GM18858 (cell line): ENCODE data around the gene TMEM82.

ENCODE experiments used
- ATAC-seq: cut with Tn5 transposase; IDR thresholded peaks from one replicate; pipeline ENCODE4 v1.9.1; 2021; ENCODE audit not compliant: unreplicated experiment

Gene TMEM82

DNA sequence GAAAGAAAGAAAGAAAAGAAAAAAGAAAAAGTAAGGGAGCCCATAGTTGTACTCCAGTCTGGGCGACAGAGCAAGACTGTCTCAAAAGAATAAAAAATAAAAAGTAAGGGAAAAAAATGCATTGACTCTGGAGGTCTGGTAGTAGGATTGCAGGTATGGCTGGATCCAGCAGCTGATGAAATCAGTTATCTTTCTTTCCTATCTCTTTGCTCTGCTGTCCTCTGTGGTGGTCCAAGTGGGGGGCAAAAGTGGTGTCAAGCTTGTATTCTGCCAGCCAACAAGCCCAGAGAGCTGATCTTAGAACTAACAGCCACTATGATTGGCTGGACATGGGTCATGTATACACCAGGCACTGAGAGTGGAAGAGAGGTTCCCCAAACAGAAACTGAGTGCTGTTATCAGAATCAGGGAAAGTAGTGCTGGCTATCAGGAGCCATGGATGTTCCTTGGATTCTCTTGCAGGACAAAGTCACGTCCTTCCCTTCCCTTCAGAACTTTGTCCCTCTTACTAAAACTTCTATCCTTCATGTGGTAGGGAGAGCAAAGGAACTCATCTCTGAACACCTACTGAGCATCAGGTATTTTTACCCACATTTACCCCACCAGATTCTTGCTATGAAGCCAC lies 12.8 kb downstream of the TMEM82 start:
- no peak for ATAC-seq

DNA sequence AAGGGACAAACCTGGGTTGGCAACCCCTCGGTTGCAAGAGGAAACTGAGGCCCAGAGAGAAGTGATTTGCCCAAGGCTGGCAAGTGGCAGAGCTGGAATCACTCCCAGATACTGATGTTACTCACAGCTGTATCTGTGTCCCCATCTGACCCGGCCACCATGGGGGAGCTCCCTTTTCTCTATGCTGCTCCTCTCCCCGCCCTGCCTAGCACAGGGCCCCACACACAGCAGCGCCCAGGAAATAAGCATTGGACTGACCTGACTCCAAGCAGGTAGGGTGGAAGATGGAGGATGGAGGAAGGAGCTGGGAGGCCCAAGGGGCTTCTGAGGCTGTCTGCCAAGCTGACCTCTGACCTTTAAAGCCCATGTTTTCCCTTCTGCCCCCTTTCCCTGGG lies 13.3 kb downstream of the TMEM82 start:
- ATAC-seq: no peak

DNA sequence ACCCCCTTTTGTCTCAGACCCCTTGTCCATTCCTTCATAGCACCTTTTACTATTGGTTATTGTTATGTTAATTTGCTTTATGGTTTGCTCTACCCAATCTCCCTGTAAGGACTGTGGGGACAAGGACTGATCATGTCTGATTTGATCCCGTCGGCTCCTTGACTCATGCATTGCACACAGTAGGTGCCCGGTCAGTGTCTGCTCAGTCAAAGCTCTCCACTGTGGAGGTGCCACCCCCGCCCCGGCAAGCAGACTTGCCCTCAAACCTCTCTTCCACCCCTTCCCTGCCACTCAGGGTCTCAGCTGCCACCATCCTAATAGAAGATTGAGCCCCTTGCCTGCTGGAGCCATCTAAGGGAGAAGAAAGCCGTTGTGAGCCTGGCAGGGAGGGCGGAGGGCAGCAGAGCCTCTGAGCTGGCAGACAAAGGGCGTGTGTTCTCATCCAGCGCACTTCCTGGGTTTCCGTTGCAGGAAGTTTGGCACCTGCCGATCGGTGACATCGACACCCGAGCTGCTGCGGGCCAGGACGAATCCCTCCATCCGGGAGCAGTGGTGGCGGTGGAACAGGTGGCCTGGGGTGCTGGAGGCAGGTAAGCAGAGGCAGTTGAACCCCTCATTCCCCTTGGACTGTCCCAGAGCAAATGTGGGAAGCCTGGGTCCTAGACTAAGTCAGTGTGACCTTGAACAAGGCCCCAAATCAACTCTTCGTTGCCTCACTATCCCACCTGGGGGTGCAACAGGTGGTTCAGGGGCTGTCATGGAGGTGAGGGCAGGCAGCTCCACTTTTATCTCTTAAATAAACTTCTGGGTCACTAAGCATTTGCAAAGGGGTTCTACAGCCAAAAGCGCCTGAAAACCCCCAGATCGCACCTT lies 14.1 kb downstream of the TMEM82 start:
- no peak for ATAC-seq

DNA sequence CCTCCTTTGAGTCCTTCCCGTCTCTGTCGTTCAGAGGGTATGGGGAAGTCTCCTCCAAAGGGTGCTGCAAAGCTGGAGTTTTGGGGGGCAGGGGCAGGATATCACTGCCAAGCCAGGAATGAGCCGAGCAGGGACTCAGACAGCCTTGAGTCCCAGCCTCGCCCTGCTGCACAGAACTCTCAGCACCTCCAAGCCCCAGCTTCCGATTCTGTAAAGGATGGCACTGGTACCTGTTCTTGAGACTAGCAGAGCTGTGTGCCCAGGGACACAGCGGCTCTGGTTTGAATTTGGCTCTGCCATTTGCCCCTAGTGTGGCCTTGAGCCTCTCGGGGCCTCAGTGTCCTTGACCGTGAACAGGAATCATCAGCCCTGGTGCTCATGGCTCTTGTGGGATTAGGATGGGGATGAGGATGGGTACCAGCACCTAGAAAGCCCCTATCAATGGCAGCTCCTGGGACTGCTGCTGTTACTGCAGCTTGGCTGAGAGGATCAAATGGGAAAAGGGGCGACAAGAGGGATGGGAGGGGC lies 14.8 kb downstream of the TMEM82 start:
- ATAC-seq: no peak

DNA sequence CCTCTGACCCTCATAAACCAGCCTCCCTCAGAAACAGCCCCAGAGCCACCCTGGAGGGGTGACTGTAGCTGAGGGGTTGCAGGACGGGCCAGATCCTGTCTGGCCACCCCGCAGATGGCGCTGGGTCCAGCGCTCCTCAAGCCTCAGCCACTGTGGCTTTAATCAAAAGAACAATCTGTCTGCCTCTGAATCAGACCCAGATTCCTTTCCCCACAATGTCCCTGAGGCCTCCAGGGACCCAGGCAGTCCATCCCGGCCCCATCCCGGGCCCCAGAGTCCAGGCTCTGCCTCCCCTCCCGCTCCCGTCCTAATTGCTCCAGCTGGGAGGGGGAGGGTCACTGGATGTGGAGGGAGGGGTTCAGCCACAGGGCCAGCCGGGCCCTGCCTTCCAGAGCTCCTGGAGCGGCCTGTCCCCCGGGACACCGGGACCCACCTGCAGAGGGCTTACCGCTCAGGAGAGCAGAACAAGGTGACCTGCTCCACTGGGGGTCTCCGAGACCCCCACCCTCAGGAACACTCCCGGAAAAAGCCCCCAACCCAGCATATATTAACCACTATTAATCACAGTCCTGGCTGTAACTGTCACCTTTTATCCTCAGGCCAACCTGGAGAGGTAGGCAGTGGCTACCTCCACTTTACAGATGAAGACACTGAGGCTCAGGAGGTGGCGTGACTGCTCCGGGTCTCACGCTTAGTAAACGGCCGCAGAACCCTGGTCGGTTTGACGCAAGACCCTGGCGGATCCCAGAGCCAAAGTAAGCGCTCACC lies 15.5 kb downstream of the TMEM82 start:
- no peak for ATAC-seq

DNA sequence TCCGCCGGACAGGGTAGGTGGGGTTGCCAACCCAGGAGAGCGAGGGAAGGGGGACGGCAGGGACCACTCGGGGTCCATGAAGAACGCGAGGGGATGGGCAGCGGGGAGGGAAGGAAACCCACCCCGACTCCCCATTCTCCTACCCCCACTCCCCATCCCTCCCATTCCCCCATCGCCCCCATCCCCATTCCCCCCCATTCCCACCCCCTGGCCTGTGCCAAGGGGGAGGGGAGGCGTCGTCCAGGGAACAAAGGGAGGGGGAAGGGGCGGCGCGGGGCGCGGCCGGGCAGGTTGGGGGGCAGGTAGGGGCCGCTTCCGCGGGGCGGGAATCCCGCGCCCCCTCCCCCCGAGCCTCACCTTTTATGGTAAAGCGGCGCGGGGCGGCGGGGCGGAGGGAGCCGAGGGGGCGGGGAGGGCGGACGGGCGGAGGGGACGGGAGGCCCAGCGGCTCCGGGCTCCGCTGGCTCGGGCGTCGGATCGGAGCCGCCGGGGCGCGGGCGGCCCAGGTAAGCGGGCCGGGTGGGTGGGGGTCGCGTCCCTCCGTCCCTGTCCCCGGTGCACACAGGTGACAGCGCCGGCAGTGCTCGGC lies 16.1 kb downstream of the TMEM82 start, which contains the start of gene FBLIM1:
Gene FBLIM1 (plus strand): TSS at position 453 of the 589 bp plus-strand sequence. CDS start 6,189 bp downstream, outside the sequence.
- no peak for ATAC-seq

DNA sequence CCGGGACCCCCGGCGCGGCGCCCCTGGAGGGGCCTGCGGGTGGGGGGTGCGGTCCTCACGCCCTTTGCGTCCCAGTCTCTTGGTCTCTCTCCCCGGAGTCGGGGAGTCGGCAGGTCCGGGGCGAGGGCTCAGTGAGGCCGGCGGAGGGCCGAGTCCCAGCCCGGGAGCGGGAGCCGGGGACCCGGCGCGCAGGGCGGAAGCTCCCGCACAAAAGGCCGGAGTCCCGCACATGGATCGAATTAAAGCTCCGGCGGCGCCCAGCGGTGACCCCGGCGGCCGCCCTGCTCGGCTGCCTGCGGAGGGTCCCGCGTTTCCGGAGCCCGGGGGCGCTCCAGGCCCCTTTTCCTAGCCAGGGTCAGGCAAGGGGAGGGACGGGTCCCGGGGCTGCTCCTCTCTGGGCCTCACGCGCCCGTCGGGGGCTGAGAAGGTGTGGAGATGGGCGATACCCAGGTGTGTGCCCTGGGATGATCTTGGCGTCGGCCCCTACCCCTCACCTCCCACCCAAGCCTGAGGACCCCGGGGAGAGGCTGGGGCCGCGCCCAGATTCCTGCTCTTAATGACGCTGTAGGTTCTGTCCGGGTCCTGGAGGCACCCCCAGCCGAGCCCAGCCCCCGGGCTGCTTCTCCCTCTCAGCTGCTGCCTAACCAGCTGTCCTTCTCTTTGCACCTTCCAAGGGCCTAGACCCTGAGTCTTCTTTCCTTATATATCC lies 16.8 kb downstream of the TMEM82 start:
- no peak for ATAC-seq

DNA sequence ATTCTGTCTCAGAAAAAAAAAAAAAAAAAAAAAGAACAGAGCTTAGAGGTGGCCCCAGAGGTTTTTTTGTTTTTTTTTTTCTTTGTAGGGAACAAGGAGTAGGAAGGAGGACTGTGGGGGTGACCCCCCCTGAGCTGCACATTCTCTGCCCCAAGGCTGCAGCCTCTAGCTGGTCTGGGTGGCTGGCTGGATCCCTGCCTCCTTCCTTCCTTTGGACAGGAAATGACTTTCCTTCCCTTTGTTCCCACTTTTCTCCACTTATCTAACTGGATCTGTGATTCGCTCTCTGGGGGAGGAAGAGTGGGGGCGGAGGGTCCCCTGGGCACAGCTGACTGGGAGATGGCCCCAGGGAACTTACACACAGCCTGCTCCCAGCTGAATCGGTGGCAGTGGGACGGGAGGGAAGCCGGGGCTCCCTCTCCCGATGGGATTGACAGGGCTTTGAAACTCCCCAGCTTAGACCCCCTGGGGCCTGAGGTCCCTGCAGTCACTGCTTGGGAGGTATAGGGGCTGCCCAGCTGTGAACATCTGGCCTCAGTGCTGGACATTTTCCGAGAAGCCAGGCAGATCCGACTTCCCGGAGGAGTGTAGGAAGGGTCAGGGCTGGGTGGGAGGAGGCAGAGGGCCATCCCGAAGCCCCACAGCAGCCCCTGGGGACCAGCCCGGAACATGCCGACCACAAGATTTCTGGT lies 18.4 kb downstream of the TMEM82 start:
- ATAC-seq: no peak

DNA sequence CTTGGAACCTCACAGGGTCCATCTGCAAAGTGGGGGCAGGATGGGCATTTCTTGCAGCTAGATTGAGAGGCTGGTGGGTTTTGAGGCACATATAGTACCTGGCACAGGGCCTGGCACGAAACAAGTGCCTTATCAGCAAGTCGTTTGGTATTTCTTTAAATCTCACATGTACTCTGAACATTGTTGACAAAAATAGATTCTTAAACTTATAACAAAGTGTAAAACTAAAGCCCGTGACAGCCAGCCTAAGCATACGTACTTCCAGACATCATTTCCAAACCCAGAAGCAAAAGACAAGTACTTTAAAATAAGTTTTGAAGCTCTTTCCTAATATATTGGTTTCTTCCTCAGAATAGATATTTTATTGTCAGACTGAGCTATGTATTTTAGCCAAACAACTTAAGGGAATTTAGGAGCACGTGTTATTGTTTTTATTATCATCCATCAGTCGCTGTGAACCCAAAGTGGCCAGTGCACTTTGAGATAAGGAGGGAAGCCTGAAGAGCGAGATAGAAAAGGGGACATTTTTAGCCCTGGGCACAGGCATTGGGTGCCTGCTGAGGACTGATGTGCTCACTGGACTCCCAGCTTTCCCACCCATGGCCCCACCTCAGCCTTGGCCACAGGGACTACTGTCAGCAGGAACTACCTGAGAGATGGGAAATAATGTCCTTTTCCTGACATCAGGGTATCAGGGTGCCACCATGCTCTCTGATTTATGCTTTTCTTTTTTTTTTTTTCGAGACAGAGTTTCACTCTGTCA lies 19.2 kb downstream of the TMEM82 start:
- ATAC-seq: no peak

DNA sequence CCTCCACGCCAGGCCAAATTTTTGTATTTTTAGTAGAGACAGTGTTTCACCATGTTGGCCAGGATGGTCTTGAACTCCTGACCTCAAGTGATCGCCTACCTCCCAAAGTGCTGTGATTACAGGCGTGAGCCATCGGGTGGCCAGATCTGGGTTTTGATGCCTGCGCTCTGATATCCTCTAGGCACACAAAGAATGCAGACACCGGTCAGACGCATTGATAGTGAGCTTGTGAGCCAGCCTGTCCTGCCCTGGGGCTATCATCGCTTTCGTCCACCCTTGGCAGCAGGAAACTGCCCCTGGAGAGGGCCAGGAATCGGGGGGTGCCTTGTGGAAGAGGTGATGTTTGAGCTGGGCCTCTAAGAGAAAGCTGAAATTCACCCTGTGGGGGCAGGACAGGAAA lies 20.2 kb downstream of the TMEM82 start:
- ATAC-seq: no peak

DNA sequence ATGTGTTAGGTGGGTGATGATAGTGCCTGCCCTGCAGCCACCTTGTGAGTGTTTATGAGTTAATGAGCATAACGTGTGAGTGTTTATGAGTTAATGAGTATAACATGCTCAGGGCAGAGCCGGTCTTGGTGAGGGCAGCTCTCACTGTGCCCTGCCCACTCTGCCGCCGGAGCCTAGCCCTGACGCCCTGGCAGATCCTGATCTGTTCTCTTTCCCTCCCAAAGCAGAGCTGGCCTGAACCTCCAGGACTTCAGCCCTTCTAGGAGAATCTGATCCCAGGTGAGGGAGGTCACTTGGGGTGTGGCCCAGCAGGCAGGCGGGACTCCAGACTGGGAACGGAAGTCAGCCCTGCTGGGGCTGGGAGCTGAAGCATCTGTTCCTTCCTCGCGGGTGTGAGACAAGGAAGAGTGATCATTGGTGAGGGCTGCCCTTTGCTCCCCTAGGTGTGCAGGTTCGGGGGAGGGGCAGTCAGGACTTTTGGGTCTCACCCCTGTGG lies 22.0 kb downstream of the TMEM82 start:
- no peak for ATAC-seq

DNA sequence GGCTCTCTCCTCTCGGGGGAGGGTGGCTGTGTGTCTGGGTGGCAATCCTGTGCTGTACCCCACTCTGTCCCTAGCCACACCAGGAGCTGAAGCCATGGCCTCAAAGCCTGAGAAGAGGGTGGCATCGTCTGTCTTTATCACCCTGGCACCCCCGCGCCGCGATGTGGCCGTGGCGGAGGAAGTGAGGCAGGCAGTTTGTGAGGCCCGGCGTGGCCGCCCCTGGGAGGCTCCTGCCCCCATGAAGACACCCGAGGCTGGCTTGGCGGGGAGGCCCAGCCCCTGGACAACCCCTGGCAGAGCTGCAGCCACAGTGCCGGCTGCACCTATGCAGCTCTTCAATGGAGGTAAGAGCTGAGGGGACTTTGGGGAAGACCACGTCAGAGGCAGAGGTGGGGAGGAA lies 22.6 kb downstream of the TMEM82 start:
- ATAC-seq: no peak

DNA sequence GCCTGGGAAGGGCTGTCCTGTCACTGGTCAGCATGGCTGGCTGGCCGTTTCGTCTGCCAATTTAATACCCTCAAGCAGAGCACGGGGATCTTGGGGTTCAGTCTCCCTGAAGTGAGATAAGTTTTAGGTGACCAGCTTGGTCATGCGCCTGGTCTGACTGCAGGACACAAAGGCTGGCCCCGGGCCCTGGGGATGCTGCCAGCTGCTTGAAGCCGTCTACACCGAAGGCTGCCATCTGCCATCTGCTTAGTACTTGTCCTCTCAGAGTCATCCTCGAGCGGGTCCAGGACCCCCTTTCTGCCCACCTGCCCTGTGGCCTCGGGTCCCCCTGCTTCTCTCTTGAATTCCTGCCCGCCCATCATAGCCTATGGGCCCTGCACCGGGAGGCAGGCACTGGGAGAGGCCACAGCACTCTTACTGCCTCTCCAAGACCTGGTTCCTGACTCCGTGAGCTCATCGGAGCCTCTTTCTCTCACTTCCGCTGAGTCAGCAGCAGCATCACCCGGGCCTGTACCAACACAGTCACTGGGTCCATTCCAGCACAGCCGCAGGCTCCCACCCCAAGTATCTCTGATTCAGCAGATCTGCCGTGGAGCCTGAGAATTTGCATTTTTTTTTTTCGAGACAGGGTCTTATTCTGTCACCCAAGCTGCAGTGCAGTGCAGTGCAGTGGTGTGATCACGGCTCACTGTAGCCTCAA lies 23.3 kb downstream of the TMEM82 start:
- no peak for ATAC-seq

DNA sequence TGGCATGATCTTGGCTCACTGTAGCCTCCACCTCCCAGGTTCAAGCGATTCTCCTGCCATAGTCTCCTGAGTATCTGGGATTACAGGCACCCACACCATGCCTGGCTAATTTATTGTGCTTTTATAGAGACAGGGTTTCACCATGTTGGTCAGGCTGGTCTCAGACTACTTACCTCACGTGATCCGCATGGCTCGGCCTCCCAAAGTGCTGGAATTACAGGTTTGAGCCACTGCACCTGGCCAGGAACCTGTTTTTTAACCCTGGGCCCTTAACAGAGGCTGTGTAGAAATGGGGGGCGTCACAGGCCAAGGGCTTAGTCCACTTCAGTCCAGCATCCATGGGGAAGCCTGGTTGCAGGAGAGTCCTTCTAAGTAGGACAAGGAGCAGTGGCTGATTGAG lies 25.6 kb downstream of the TMEM82 start:
- ATAC-seq: no peak

DNA sequence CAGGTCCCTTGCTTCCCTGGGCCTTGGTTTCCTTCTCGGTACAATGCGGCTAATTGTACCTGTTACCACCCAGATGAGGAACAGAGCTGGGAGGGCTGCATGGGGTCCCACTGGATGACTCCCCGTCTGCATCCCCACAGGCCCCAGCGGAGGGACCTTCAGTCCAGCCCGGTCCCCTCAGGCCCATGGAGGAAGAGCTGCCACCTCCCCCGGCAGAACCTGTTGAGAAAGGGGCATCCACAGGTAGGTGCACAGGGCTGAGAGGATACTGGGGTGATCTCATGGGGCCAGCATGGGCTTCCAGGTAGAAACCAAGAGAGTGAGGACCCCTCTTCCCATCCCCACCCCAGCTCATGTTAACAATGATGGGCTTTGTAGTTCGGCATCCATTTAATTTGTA lies 26.1 kb downstream of the TMEM82 start:
- ATAC-seq: no peak

DNA sequence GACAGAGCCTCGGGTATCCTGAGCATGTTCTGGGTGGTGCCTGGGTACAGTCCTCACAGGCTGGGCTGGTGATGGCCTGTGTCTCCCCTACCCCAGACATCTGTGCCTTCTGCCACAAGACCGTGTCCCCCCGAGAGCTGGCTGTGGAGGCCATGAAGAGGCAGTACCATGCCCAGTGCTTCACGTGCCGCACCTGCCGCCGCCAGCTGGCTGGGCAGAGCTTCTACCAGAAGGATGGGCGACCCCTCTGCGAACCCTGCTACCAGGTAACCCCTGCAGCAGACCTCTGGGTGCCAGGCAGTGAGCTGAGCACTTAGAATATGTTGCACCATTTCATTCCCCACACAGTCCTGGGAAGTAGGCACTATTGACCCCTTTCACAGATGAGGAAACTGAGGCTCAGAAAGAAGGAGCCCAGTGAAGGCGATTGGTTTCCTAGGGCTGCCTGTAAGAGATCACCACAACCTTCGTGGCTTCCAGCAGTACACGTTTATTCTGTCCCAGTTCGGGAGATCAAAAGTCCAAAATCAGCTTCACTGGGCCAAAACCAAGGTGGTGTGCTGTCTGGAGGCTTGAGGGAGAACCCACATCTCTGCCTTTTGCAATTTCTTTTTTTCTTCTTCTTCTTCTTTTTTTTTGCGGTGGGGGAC lies 28.1 kb downstream of the TMEM82 start:
- no peak for ATAC-seq

DNA sequence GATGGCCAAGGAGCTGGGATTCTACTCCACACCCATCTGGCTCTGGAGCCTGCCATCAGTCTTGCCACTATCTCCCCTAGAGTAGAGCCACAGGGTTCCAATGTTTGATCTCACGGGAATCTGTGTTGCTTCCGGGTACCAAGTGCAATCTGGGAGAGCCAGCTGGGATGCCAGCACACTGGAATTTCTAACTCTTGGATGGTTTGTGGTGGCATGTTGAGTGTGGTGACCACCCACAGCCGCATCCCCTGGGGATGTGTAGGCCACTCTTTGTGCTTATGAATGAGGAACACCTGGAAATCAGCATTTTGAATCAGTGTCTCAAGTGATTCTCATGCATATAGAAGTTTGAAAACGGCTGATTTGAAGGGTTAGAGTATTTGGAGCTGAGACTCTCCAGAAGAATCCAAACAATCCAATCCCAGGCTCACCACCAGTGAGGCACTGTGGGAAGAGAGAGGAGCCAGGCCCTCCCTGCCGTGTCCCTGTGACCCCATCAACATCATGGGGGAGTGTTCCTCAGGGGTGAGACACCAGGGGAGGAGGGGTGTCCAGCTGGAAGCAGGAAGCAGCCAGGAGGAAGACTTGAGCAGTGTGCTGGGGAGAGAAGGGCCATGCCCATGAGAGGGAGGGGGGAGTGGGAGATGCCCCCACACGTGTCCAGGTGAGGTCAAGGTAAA lies 29.7 kb downstream of the TMEM82 start:
- no peak for ATAC-seq
